ENCODE results near the gene DNMT3A.

The DNMT3A gene

GRCh38 chr2:25330273-25330672 lies 11.5 kb downstream of the DNMT3A start:
- H3K27me3 ChIP-seq (ENCODE audit: control insufficient read depth in 1 of 2, insufficient read depth in 2 of 2, low read length in 2 of 2), result no peaks in the 10 kb centered on the region

GRCh38 chr2:25328152-25329085 lies 13.3 kb downstream of the DNMT3A start:
- Histone ChIP-seq H3K27me3 (ENCODE audit: control insufficient read depth in 1 of 2, insufficient read depth in 2 of 2, low read length in 2 of 2) (no peaks in the 10 kb centered on the region), H3K36me3 (ENCODE audit: control insufficient read depth in 1 of 2, insufficient read depth in 2 of 2, low read length in 2 of 2) (peaks cover 3 to 4% of the 10 kb centered on the region in 2 donors), H3K4me1 (ENCODE audit: control insufficient read depth in 1 of 2, insufficient read depth in 2 of 2, low read length in 2 of 2) (peaks cover 0 to 5% of the 10 kb centered on the region in 2 donors), H3K4me3 (ENCODE audit: low read depth in 1 of 2, low read length in 2 of 2) (no peak overlapping the region), H3K27ac (ENCODE audit: low read depth, low read length) (no peak overlapping the region), H3K9me3 (ENCODE audit: control insufficient read depth in 1 of 2, low read length in 2 of 2) (peaks cover 10 to 14% of the 10 kb centered on the region in 2 donors), H3K9ac (ENCODE audit: low read depth in 1 of 2, low read length in 2 of 2) (no peak overlapping the region)

More at GRCh38 chr2:25330273-25330672, 11.5 kb downstream of the DNMT3A start:
- H3K36me3 ChIP-seq (ENCODE audit: control insufficient read depth in 1 of 2, insufficient read depth in 2 of 2, low read length in 2 of 2), result peaks cover 3 to 4% of the 10 kb centered on the region in 2 donors
- H3K9me3 ChIP-seq (ENCODE audit: control insufficient read depth in 1 of 2, low read length in 2 of 2), result peaks cover 10 to 14% of the 10 kb centered on the region in 2 donors
- no peak overlapping the region for H3K27ac ChIP-seq (ENCODE audit: low read depth, low read length)
- no peak overlapping the region for H3K9ac ChIP-seq (ENCODE audit: low read depth in 1 of 2, low read length in 2 of 2)
- no peak overlapping the region for H3K4me3 ChIP-seq (ENCODE audit: low read depth in 1 of 2, low read length in 2 of 2)
- H3K4me1 ChIP-seq (ENCODE audit: control insufficient read depth in 1 of 2, insufficient read depth in 2 of 2, low read length in 2 of 2), result peaks cover 0 to 7% of the 10 kb centered on the region in 2 donors

- Histone ChIP-seq H3K27me3 (ENCODE audit: control insufficient read depth in 1 of 2, insufficient read depth in 2 of 2, low read length in 2 of 2) (no peaks in the 10 kb centered on the region), H3K9ac (ENCODE audit: low read depth in 1 of 2, low read length in 2 of 2) (no peak overlapping the region), H3K4me3 (ENCODE audit: low read depth in 1 of 2, low read length in 2 of 2) (no peak overlapping the region), H3K27ac (ENCODE audit: low read depth, low read length) (no peak overlapping the region), H3K9me3 (ENCODE audit: control insufficient read depth in 1 of 2, low read length in 2 of 2) (peaks cover 10 to 14% of the 10 kb centered on the region in 2 donors), H3K36me3 (ENCODE audit: control insufficient read depth in 1 of 2, insufficient read depth in 2 of 2, low read length in 2 of 2) (peaks cover 3 to 4% of the 10 kb centered on the region in 2 donors), H3K4me1 (ENCODE audit: control insufficient read depth in 1 of 2, insufficient read depth in 2 of 2, low read length in 2 of 2) (peaks cover 0 to 5% of the 10 kb centered on the region in 2 donors)
Measured at GRCh38 chr2:25326326-25327013, 15.3 kb downstream of the DNMT3A start.

- Histone ChIP-seq H3K4me1 (ENCODE audit: control insufficient read depth in 1 of 2, insufficient read depth in 2 of 2, low read length in 2 of 2) (peaks cover 0 to 5% of the 10 kb centered on the region in 2 donors), H3K4me3 (ENCODE audit: low read depth in 1 of 2, low read length in 2 of 2) (no peak overlapping the region), H3K9me3 (ENCODE audit: control insufficient read depth in 1 of 2, low read length in 2 of 2) (peaks cover 10 to 14% of the 10 kb centered on the region in 2 donors), H3K27me3 (ENCODE audit: control insufficient read depth in 1 of 2, insufficient read depth in 2 of 2, low read length in 2 of 2) (no peaks in the 10 kb centered on the region), H3K36me3 (ENCODE audit: control insufficient read depth in 1 of 2, insufficient read depth in 2 of 2, low read length in 2 of 2) (peaks cover 3 to 4% of the 10 kb centered on the region in 2 donors), H3K27ac (ENCODE audit: low read depth, low read length) (no peak overlapping the region), H3K9ac (ENCODE audit: low read depth in 1 of 2, low read length in 2 of 2) (no peak overlapping the region)
Measured at GRCh38 chr2:25324905-25325592, 16.7 kb downstream of the DNMT3A start.

GRCh38 chr2:25324251-25324650 lies 17.5 kb downstream of the DNMT3A start:
- no peak overlapping the region for H3K9ac ChIP-seq (ENCODE audit: low read depth in 1 of 2, low read length in 2 of 2)

GRCh38 chr2:25323610-25324189 lies 18.0 kb downstream of the DNMT3A start:
- Histone ChIP-seq H3K9me3 (ENCODE audit: control insufficient read depth in 1 of 2, low read length in 2 of 2) (peaks cover 10 to 14% of the 10 kb centered on the region in 2 donors), H3K27ac (ENCODE audit: low read depth, low read length) (no peak overlapping the region), H3K9ac (ENCODE audit: low read depth in 1 of 2, low read length in 2 of 2) (no peak overlapping the region), H3K4me3 (ENCODE audit: low read depth in 1 of 2, low read length in 2 of 2) (no peak overlapping the region), H3K4me1 (ENCODE audit: control insufficient read depth in 1 of 2, insufficient read depth in 2 of 2, low read length in 2 of 2) (peaks cover 0 to 5% of the 10 kb centered on the region in 2 donors), H3K27me3 (ENCODE audit: control insufficient read depth in 1 of 2, insufficient read depth in 2 of 2, low read length in 2 of 2) (no peaks in the 10 kb centered on the region), H3K36me3 (ENCODE audit: control insufficient read depth in 1 of 2, insufficient read depth in 2 of 2, low read length in 2 of 2) (peaks cover 3 to 4% of the 10 kb centered on the region in 2 donors)

More at GRCh38 chr2:25324251-25324650, 17.5 kb downstream of the DNMT3A start:
- Histone ChIP-seq H3K27me3 (ENCODE audit: control insufficient read depth in 1 of 2, insufficient read depth in 2 of 2, low read length in 2 of 2) (no peaks in the 10 kb centered on the region), H3K9me3 (ENCODE audit: control insufficient read depth in 1 of 2, low read length in 2 of 2) (peaks cover 10 to 14% of the 10 kb centered on the region in 2 donors), H3K27ac (ENCODE audit: low read depth, low read length) (no peak overlapping the region), H3K36me3 (ENCODE audit: control insufficient read depth in 1 of 2, insufficient read depth in 2 of 2, low read length in 2 of 2) (peaks cover 3 to 4% of the 10 kb centered on the region in 2 donors), H3K4me3 (ENCODE audit: low read depth in 1 of 2, low read length in 2 of 2) (no peak overlapping the region), H3K4me1 (ENCODE audit: control insufficient read depth in 1 of 2, insufficient read depth in 2 of 2, low read length in 2 of 2) (peaks cover 0 to 5% of the 10 kb centered on the region in 2 donors)

GRCh38 chr2:25323042-25323514 lies 18.6 kb downstream of the DNMT3A start:
- Histone ChIP-seq H3K27ac (ENCODE audit: low read depth, low read length) (no peak overlapping the region), H3K4me3 (ENCODE audit: low read depth in 1 of 2, low read length in 2 of 2) (peak overlapping the region; percentile 29 to 48)

GRCh38 chr2:25322312-25322711 lies 19.4 kb downstream of the DNMT3A start:
- Histone ChIP-seq H3K36me3 (ENCODE audit: control insufficient read depth in 1 of 2, insufficient read depth in 2 of 2, low read length in 2 of 2) (peaks cover 1 to 4% of the 10 kb centered on the region in 2 donors), H3K9me3 (ENCODE audit: control insufficient read depth in 1 of 2, low read length in 2 of 2) (peaks cover 10 to 12% of the 10 kb centered on the region in 2 donors), H3K9ac (ENCODE audit: low read depth in 1 of 2, low read length in 2 of 2) (no peak overlapping the region), H3K27ac (ENCODE audit: low read depth, low read length) (no peak overlapping the region), H3K4me3 (ENCODE audit: low read depth in 1 of 2, low read length in 2 of 2) (no peak overlapping the region), H3K4me1 (ENCODE audit: control insufficient read depth in 1 of 2, insufficient read depth in 2 of 2, low read length in 2 of 2) (peaks cover 0 to 5% of the 10 kb centered on the region in 2 donors), H3K27me3 (ENCODE audit: control insufficient read depth in 1 of 2, insufficient read depth in 2 of 2, low read length in 2 of 2) (no peaks in the 10 kb centered on the region)

More at GRCh38 chr2:25323042-25323514, 18.6 kb downstream of the DNMT3A start:
- H3K27me3 ChIP-seq (ENCODE audit: control insufficient read depth in 1 of 2, insufficient read depth in 2 of 2, low read length in 2 of 2), result no peaks in the 10 kb centered on the region
- H3K4me1 ChIP-seq (ENCODE audit: control insufficient read depth in 1 of 2, insufficient read depth in 2 of 2, low read length in 2 of 2), result peaks cover 0 to 5% of the 10 kb centered on the region in 2 donors
- H3K9ac ChIP-seq (ENCODE audit: low read depth in 1 of 2, low read length in 2 of 2), result no peak overlapping the region
- peaks cover 3 to 4% of the 10 kb centered on the region in 2 donors for H3K36me3 ChIP-seq (ENCODE audit: control insufficient read depth in 1 of 2, insufficient read depth in 2 of 2, low read length in 2 of 2)
- peaks cover 10 to 14% of the 10 kb centered on the region in 2 donors for H3K9me3 ChIP-seq (ENCODE audit: control insufficient read depth in 1 of 2, low read length in 2 of 2)

GRCh38 chr2:25320077-25320476 lies 21.6 kb downstream of the DNMT3A start:
- no peaks in the 10 kb centered on the region for H3K9me3 ChIP-seq (ENCODE audit: control insufficient read depth in 1 of 2, low read length in 2 of 2)
- H3K4me1 ChIP-seq (ENCODE audit: control insufficient read depth in 1 of 2, insufficient read depth in 2 of 2, low read length in 2 of 2), result peaks cover 8 to 11% of the 10 kb centered on the region in 2 donors
- no peak overlapping the region for H3K27ac ChIP-seq (ENCODE audit: low read depth, low read length)
- H3K36me3 ChIP-seq (ENCODE audit: control insufficient read depth in 1 of 2, insufficient read depth in 2 of 2, low read length in 2 of 2), result no peaks in the 10 kb centered on the region
- H3K4me3 ChIP-seq (ENCODE audit: low read depth in 1 of 2, low read length in 2 of 2), result no peak overlapping the region
- no peak overlapping the region for H3K9ac ChIP-seq (ENCODE audit: low read depth in 1 of 2, low read length in 2 of 2)
- no peaks in the 10 kb centered on the region for H3K27me3 ChIP-seq (ENCODE audit: control insufficient read depth in 1 of 2, insufficient read depth in 2 of 2, low read length in 2 of 2)
